ENCODE measurements around the gene CRADD.

- TF ChIP-seq MXI1 (IDR thresholded peaks at IDR 0.05; ENCODE audit: low read depth, low read length) (no peak), CTCF (IDR thresholded peaks at IDR 0.05) (no peak), CHD2 (IDR thresholded peaks at IDR 0.05; ENCODE audit: low read length, partially characterized antibody) (no peak), POLR2AphosphoS5 (IDR thresholded peaks at IDR 0.05; ENCODE audit: low read depth, low read length) (no peak), TCF12 (IDR thresholded peaks at IDR 0.05) (no peak), SIN3A (IDR thresholded peaks at IDR 0.05; ENCODE audit: borderline replicate concordance, low read depth, low read length) (no peak), TAF1 (IDR thresholded peaks at IDR 0.05; ENCODE audit: borderline replicate concordance, low read depth, low read length) (no peak), REST (IDR thresholded peaks at IDR 0.05; ENCODE audit: low read depth, low read length) (no peak), RAD21 (IDR thresholded peaks at IDR 0.05; ENCODE audit: low read length) (no peak)
Observed at GRCh38 chr12:93759512-93760081, 82.4 kb downstream of the CRADD start.
